Lung (tissue), 12 donors: ENCODE measurements around the gene COX6A1. TPM values are rescaled to one million over a fixed set of nuclear protein-coding genes. Genes with fewer than 3 reads are reported as not detected.

Source experiments
- ATAC-seq: fragments of 200-7000 bp; cut with Tn5 transposase; one replicate; pipeline ENCODE4 v1.9.1; 2020; ENCODE audit warnings: moderate number of reproducible peaks; ENCODE audit not compliant: insufficient read depth, low FRiP score
- DNase-seq, 3 donors: peaks; one replicate each; pipeline ENCODE4 v3.0.0-alpha.2; 2013 to 2017
- H3K27ac ChIP-seq, 2 donors: one replicate each; pipeline ENCODE4 v1.5.1; 2013; ENCODE audit warnings: mild to moderate bottlenecking in 2 of 2, moderate library complexity in 2 of 2, control low read depth in 1 of 2, inconsistent platforms in 1 of 2, low read depth in 1 of 2, low read length in 1 of 2
- H3K27me3 ChIP-seq, 3 donors: one replicate each; pipeline ENCODE4 v1.5.1; 2013; ENCODE audit warnings: low read length in 2 of 3; ENCODE audit not compliant: control insufficient read depth in 3 of 3, insufficient read depth in 3 of 3
- H3K36me3 ChIP-seq, 4 donors: one replicate each; pipeline ENCODE4 v1.5.1; 2013; ENCODE audit warnings: low read length in 4 of 4, mild to moderate bottlenecking in 1 of 4, moderate library complexity in 1 of 4; ENCODE audit not compliant: control insufficient read depth in 4 of 4, insufficient read depth in 4 of 4
- H3K4me1 ChIP-seq, 5 donors: one replicate each; pipeline ENCODE4 v1.5.1; 2013; ENCODE audit warnings: low read length in 5 of 5, mild to moderate bottlenecking in 2 of 5, moderate library complexity in 1 of 5; ENCODE audit not compliant: control insufficient read depth in 5 of 5, insufficient read depth in 5 of 5
- H3K4me3 ChIP-seq: one replicate; pipeline ENCODE4 v1.5.1; 2013; ENCODE audit warnings: mild to moderate bottlenecking, control low read depth, moderate library complexity
- H3K9ac ChIP-seq, 2 donors: one replicate each; pipeline ENCODE4 v1.5.1; 2013; ENCODE audit warnings: low read length in 2 of 2, control low read depth in 1 of 2; ENCODE audit not compliant: insufficient read depth in 1 of 2
- H3K9me3 ChIP-seq, 4 donors: one replicate each; pipeline ENCODE4 v1.5.1; 2013; ENCODE audit warnings: low read length in 3 of 4, mild to moderate bottlenecking in 1 of 4, moderate library complexity in 1 of 4; ENCODE audit not compliant: control insufficient read depth in 4 of 4, insufficient read depth in 3 of 4
- WGBS, 2 donors: extraction: QIAGEN DNeasy Blood & Tissue Kit; methylation state at CpG; one replicate each; pipeline ENCODE4 v1.1.7; 2013; 5-methylcytosine and 5-hydroxymethylcytosine counted together
- polyA plus RNA-seq, 2 donors: library from polyadenylated mRNA; stranded (reverse); fragments of 200-250 nt; gene quantifications; one replicate each; pipeline ENCODE4 v1.2.1, GENCODE V29; 2013
- total RNA-seq, 2 donors: library from RNA; depleted of rRNA in 1 of 2; stranded (reverse); fragments of >200 nt in 1 of 2; gene quantifications; one replicate each; pipeline ENCODE4 v1.2.1, GENCODE V29; 2014 to 2021
- TF ChIP-seq, protein P1 (sequence below): IDR thresholded peaks from 2 replicates; pipeline ENCODE4 v1.5.1; 2012; ENCODE audit warnings: mild to moderate bottlenecking; ENCODE audit errors: control extremely low read depth, extremely low read depth
- donor health status: control.
- donor health status: control.
- donor health status: Bipolar disorder and iron deficiency.
- donor health status: healthy.
- donor health status: DM: yes; HTN: yes; CAD: no.

The COX6A1 gene
- total and polyA plus RNA-seq, 4 donors, result 211 to 1,397 (median 525) TPM

DNA sequence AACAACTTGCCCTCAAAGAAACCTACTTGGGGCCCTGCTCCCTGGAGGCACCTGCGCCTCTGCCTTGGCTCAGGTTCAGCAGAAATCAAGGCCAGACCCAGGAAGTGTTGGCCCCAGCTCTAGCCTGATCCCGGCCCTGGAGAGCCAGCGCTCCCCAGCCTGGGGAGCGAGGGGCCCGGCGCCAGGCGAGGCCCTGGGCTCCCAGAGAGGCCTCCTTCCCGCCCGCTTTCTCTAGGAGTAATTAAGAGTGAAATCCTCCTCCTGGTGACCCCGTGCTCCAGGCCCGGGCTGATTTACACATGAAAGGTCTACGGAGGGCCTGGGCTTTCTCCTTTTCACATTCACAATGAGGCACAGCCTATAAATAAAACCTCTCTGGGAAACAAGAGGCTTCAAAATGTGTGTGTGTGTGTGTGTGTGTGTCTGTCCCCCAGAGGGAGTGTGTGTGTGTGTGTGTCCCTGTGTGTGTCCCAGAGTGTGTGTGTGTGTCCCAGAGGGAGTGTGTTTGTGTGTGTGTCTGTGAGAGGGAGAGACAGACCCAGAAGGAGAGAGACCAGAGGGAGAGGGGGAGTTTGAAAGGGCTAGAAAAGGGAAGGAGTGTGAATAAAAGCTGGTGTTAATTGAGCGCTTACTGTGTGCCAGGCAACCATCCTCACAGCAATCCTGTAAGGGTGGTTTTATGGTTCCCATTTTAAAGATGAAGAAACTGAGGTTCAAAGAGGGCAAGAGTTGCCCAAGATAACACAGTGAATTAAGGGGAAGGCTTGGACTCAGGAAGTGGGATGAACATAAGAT lies 23.8 kb upstream of the COX6A1 start:
- Histone ChIP-seq H3K27me3 (no peaks in the 10 kb centered on the region), H3K4me3 (no peak overlapping the region), H3K27ac (peak overlapping the region in 1 of 2 donors; percentile 68), H3K9me3 (no peaks in the 10 kb centered on the region), H3K36me3 (no peaks in the 10 kb centered on the region), H3K4me1 (peaks cover 0 to 6% (median 0%) of the 10 kb centered on the region in 5 donors), H3K9ac (no peak overlapping the region)
- TF ChIP-seq, protein P1, sequence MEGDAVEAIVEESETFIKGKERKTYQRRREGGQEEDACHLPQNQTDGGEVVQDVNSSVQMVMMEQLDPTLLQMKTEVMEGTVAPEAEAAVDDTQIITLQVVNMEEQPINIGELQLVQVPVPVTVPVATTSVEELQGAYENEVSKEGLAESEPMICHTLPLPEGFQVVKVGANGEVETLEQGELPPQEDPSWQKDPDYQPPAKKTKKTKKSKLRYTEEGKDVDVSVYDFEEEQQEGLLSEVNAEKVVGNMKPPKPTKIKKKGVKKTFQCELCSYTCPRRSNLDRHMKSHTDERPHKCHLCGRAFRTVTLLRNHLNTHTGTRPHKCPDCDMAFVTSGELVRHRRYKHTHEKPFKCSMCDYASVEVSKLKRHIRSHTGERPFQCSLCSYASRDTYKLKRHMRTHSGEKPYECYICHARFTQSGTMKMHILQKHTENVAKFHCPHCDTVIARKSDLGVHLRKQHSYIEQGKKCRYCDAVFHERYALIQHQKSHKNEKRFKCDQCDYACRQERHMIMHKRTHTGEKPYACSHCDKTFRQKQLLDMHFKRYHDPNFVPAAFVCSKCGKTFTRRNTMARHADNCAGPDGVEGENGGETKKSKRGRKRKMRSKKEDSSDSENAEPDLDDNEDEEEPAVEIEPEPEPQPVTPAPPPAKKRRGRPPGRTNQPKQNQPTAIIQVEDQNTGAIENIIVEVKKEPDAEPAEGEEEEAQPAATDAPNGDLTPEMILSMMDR, result no peak
- peak; percentile 20 to 43 (median 26) for DNase-seq
- WGBS, 2 donors, result 54 to 61% methylated on average over 13 of the region's 13 CpGs
- no peak for ATAC-seq

DNA sequence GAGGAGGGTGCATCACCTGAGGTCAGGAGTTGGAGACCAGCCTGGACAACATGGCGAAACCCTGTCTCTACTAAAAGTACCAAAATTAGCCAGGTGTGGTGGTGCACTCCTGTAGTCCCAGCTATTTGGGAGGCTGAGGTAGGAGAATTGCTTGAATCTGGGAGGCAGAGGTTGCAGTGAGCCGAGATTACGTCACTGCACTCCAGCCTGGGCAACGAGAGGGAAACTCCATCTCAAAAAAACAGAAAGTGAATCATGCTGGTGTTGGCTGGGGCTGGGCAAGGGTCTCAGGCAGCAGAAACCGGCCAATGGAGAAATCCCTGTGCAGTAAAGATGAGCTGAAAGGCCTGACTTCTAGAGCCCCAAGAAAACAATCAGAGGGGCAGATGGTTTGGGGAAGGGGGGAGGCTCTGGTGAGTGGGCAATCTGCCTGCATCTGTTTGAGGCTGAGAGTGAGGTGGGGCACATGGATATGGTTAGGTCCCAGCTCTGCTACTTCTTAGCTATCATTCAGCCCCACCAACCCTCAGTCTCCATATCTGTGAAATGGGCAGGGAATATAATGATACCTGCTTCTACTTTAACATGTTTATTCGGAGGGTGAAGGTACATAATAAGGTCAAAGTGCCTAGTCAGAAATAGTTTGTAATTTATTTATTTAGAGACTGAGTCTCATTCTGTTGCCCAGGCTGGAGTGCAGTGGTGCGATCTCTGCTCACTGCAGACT lies 21.3 kb upstream of the COX6A1 start:
- ATAC-seq, result no peak
- no peak overlapping the region for H3K4me3 ChIP-seq
- no peak overlapping the region for H3K27ac ChIP-seq

DNA sequence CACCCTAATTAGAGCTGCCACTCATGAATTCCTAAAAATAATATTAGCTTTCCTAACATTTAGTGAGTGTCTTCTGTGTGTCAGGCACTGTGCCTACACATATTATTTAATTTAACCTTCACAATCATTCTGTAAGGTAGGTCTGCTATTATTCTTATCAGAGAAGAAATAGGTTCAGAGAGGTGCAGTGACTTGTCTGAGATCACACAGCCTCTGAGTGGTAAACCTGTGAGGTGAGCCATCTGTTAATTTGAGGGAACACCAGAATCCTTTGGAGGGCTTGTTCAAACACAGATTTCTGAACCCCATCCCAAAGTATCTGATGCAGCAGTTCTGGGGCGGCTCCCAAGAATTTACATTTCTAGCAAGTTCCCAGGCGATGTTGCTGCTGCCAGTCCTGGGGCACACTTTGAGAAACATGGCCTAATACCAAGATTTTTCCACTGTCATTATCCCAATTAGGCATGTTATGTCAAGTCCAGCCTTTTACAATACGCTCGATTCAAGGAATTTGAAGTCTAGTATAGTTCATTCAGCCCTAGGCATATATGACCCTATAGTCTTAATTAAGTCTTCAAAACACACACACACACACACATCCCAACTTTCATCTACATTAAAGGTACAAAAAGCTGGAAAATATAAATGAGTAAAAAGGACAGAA lies 19.9 kb upstream of the COX6A1 start:
- ATAC-seq (no peak), DNase-seq (no peak)
- Histone ChIP-seq H3K27ac (no peak overlapping the region), H3K9ac (no peak overlapping the region), H3K36me3 (no peaks in the 10 kb centered on the region), H3K27me3 (no peaks in the 10 kb centered on the region), H3K9me3 (no peaks in the 10 kb centered on the region), H3K4me1 (peaks cover 0 to 6% (median 0%) of the 10 kb centered on the region in 5 donors), H3K4me3 (no peak overlapping the region)
- WGBS, 2 donors, result 92 to 97% methylated on average over 4 of the region's 4 CpGs
- TF ChIP-seq, protein P1, result no peak

More for the DNA sequence above, 21.3 kb upstream of the COX6A1 start:
- Histone ChIP-seq H3K27me3 (no peaks in the 10 kb centered on the region), H3K9ac (no peak overlapping the region), H3K9me3 (no peaks in the 10 kb centered on the region), H3K36me3 (no peaks in the 10 kb centered on the region), H3K4me1 (peaks cover 0 to 6% (median 0%) of the 10 kb centered on the region in 5 donors)
- DNase-seq, result no peak
- TF ChIP-seq, protein P1, result no peak
- WGBS, 2 donors, result 78 to 83% methylated on average over 7 of the region's 7 CpGs
